Measurements from ENCODE around the gene RPGR.
A peak's percentile ranks its signal among the peaks of the same experiment; 100 is the strongest.

The RPGR gene

GRCh38 chrX:38240541-38240940, 86.8 kb downstream of the RPGR start:
- TF ChIP-seq, protein P1, sequence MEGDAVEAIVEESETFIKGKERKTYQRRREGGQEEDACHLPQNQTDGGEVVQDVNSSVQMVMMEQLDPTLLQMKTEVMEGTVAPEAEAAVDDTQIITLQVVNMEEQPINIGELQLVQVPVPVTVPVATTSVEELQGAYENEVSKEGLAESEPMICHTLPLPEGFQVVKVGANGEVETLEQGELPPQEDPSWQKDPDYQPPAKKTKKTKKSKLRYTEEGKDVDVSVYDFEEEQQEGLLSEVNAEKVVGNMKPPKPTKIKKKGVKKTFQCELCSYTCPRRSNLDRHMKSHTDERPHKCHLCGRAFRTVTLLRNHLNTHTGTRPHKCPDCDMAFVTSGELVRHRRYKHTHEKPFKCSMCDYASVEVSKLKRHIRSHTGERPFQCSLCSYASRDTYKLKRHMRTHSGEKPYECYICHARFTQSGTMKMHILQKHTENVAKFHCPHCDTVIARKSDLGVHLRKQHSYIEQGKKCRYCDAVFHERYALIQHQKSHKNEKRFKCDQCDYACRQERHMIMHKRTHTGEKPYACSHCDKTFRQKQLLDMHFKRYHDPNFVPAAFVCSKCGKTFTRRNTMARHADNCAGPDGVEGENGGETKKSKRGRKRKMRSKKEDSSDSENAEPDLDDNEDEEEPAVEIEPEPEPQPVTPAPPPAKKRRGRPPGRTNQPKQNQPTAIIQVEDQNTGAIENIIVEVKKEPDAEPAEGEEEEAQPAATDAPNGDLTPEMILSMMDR (IDR thresholded peaks at IDR 0.05; ENCODE audit: low read depth, low read length): no peak
- no peak for DNase-seq (ENCODE audit: extremely low read depth, low read depth)

- TF ChIP-seq, protein P1 (IDR thresholded peaks at IDR 0.05; ENCODE audit: low read depth, low read length): no peak
- no peak for DNase-seq (ENCODE audit: extremely low read depth, low read depth)
These were observed 90.3 kb downstream of the RPGR start for GRCh38 chrX:38236901-38237615.

- TF ChIP-seq, protein P1 (IDR thresholded peaks at IDR 0.05; ENCODE audit: low read depth, low read length): no peak
- peak; percentile 53 for DNase-seq (ENCODE audit: extremely low read depth, low read depth)
These were observed 93.2 kb downstream of the RPGR start for GRCh38 chrX:38233891-38234667.

DNA sequence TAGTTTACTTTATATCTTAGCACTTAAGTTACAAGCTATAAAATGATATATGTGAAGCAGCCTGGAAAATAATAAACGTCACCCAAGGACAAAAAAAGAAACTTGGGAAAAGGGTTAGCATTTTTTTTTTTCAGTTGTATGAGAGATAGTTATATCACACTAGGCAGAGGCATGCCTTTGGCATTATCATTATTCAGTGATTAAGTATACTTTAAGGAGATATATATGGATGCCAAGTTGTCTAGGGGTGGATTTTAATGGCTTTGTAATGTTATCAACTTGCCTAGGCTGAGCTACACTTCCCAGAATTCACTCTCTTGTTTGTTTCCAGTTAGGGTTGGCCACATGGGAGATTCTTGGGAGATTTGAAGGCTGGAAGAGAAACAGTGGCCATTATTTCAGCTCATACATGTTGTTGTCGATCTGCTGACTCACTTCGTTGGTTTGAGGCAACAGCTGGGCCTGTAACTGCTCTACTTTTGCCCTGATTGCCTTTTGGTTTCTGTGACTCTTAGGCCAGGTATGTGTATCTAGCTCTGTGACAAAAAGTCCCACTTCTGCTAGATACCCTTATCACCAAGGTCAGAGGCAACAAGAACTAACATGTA, 95.1 kb downstream of the RPGR start:
- TF ChIP-seq, protein P1 (IDR thresholded peaks at IDR 0.05; ENCODE audit: low read depth, low read length): no peak
- DNase-seq (ENCODE audit: extremely low read depth, low read depth): no peak

DNA sequence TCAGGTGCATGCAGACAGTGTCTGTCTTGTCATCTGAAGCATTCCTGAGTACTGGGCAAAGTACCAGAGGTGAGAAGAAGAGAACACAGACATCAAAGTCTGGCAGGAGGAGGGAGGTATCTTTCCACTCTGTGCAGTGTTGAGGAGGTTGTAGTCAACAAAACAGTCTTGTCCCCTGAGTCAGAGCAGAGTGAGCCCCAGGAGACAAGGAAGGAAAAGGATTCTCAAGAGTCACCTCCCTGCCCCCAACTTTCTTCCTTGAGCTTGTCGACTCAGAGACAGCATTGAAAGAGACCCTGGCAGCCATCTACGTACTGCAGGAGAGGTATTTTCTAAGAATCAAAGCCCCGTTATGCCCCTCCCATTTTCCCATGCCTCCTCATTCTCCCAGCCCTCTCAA, 102.2 kb downstream of the RPGR start:
- TF ChIP-seq, protein P1 (IDR thresholded peaks at IDR 0.05; ENCODE audit: low read depth, low read length): no peak

DNA sequence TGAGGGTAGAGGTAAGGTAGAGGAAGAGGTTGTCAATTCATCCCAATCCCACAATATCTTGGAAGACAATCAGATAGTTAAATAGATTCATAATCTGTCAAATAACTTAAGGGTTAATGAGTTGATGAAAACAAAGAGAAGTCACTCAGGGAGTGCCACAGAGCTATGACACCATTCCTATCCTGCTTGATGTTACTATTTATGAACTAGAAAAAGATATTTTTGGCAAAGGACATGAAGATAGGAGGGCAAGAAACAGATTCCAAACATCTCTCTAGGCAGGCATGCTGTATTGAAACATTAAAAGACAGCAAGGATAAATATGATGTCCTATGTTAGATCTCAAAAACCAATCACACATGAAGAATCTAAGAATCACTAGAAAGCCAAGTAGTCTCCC, 103.1 kb downstream of the RPGR start:
- no peak for DNase-seq (ENCODE audit: extremely low read depth, low read depth)

More for the DNA sequence above, 102.2 kb downstream of the RPGR start:
- no peak for DNase-seq (ENCODE audit: extremely low read depth, low read depth)

More for the DNA sequence above, 103.1 kb downstream of the RPGR start:
- TF ChIP-seq, protein P1 (IDR thresholded peaks at IDR 0.05; ENCODE audit: low read depth, low read length): no peak
